ENCODE results near the gene TAS2R16. TPM values are rescaled to one million over a fixed set of nuclear protein-coding genes. Genes with fewer than 3 reads are reported as not detected.
A peak's percentile ranks its signal among the peaks of the same experiment; 100 is the strongest.

The TAS2R16 gene
- total RNA-seq, 3 donors from 2014 or later = not detected

GRCh38 chr7:123022576-123022975 lies 27.1 kb upstream of the TAS2R16 start:
- DNase-seq (ENCODE audit: low spot score in 2 of 2) = no peak
- intact Hi-C loops (cut with DNase I; ENCODE audit: low total_unique reads) = no loop called here
- no peaks in the 10 kb centered on the region for H3K4me1 ChIP-seq
- TF ChIP-seq POLR2A (IDR thresholded peaks at IDR 0.05) (no peak), POLR2AphosphoS5 (IDR thresholded peaks at IDR 0.05) (no peak)
- TF ChIP-seq, protein P1, sequence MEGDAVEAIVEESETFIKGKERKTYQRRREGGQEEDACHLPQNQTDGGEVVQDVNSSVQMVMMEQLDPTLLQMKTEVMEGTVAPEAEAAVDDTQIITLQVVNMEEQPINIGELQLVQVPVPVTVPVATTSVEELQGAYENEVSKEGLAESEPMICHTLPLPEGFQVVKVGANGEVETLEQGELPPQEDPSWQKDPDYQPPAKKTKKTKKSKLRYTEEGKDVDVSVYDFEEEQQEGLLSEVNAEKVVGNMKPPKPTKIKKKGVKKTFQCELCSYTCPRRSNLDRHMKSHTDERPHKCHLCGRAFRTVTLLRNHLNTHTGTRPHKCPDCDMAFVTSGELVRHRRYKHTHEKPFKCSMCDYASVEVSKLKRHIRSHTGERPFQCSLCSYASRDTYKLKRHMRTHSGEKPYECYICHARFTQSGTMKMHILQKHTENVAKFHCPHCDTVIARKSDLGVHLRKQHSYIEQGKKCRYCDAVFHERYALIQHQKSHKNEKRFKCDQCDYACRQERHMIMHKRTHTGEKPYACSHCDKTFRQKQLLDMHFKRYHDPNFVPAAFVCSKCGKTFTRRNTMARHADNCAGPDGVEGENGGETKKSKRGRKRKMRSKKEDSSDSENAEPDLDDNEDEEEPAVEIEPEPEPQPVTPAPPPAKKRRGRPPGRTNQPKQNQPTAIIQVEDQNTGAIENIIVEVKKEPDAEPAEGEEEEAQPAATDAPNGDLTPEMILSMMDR (IDR thresholded peaks at IDR 0.05) = no peak
- H3K9me3 ChIP-seq = peaks cover 0 to 9% of the 10 kb centered on the region in 2 donors
- H3K27me3 ChIP-seq = no peaks in the 10 kb centered on the region
- H3K27ac ChIP-seq = no peak overlapping the region
- H3K4me3 ChIP-seq = no peak overlapping the region
- H3K36me3 ChIP-seq = no peaks in the 10 kb centered on the region

DNA sequence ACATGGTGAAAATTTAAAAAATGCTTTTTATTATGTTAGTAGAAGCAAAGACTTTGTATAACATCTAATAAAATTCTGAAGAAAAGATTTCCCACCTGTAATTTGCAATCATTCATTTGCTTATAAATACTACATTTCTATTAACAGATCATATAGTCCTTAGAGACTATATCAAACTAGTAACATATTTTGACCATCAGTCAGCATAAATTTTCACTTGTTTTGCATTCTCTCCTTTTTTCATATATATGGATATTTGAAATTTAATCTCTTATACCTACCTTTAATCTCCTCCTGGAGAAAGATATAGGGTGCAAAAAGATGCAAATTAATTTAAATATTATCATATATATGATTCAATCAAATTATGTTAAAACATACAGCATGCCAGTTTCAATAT lies 16.9 kb upstream of the TAS2R16 start:
- Histone ChIP-seq H3K27me3 (no peaks in the 10 kb centered on the region), H3K27ac (no peak overlapping the region), H3K36me3 (no peaks in the 10 kb centered on the region), H3K9me3 (no peaks in the 10 kb centered on the region), H3K4me1 (no peaks in the 10 kb centered on the region), H3K4me3 (no peak overlapping the region)
- no peak for DNase-seq (ENCODE audit: low spot score in 2 of 2)
- intact Hi-C loops (cut with DNase I; ENCODE audit: low total_unique reads) = no loop called here
- TF ChIP-seq, protein P1 (IDR thresholded peaks at IDR 0.05) = no peak
- TF ChIP-seq POLR2A (IDR thresholded peaks at IDR 0.05) (no peak), POLR2AphosphoS5 (IDR thresholded peaks at IDR 0.05) (no peak)

- TF ChIP-seq, protein P1 (IDR thresholded peaks at IDR 0.05) = no peak
- no peak for TF ChIP-seq POLR2A (IDR thresholded peaks at IDR 0.05)
- TF ChIP-seq POLR2AphosphoS5 (IDR thresholded peaks at IDR 0.05) = no peak
- no peak for DNase-seq (ENCODE audit: low spot score in 2 of 2)
- no peaks in the 10 kb centered on the region for H3K27me3 ChIP-seq
- no peaks in the 10 kb centered on the region for H3K36me3 ChIP-seq
- H3K27ac ChIP-seq = no peak overlapping the region
- no peak overlapping the region for H3K4me3 ChIP-seq
- H3K4me1 ChIP-seq = no peaks in the 10 kb centered on the region
- no peaks in the 10 kb centered on the region for H3K9me3 ChIP-seq
- intact Hi-C loops (cut with DNase I; ENCODE audit: low total_unique reads) = no loop called here
These were observed 16.4 kb upstream of the TAS2R16 start for GRCh38 chr7:123011766-123012369.

- H3K27ac ChIP-seq = peak overlapping the region in 1 of 2 donors; percentile 61
- H3K4me1 ChIP-seq = no peaks in the 10 kb centered on the region
- H3K36me3 ChIP-seq = no peaks in the 10 kb centered on the region
- no peaks in the 10 kb centered on the region for H3K9me3 ChIP-seq
- intact Hi-C loops (cut with DNase I; ENCODE audit: low total_unique reads) = no loop called here
- no peak overlapping the region for H3K4me3 ChIP-seq
- no peaks in the 10 kb centered on the region for H3K27me3 ChIP-seq
- TF ChIP-seq POLR2AphosphoS5 (IDR thresholded peaks at IDR 0.05) (no peak), POLR2A (IDR thresholded peaks at IDR 0.05) (no peak)
- TF ChIP-seq, protein P1 (IDR thresholded peaks at IDR 0.05) = no peak
- no peak for DNase-seq (ENCODE audit: low spot score in 2 of 2)
These were observed 9.4 kb upstream of the TAS2R16 start for GRCh38 chr7:123004931-123005330.

- Histone ChIP-seq H3K27ac (peak overlapping the region in 1 of 2 donors; percentile 1), H3K4me3 (no peak overlapping the region), H3K4me1 (no peaks in the 10 kb centered on the region), H3K9me3 (no peaks in the 10 kb centered on the region), H3K27me3 (no peaks in the 10 kb centered on the region), H3K36me3 (no peaks in the 10 kb centered on the region)
- DNase-seq (ENCODE audit: low spot score in 2 of 2) = no peak
- no peak for TF ChIP-seq POLR2AphosphoS5 (IDR thresholded peaks at IDR 0.05)
- TF ChIP-seq, protein P1 (IDR thresholded peaks at IDR 0.05) = no peak
- TF ChIP-seq POLR2A (IDR thresholded peaks at IDR 0.05) = no peak
- intact Hi-C loops (cut with DNase I; ENCODE audit: low total_unique reads) = no loop called here
These were observed 8.1 kb upstream of the TAS2R16 start for GRCh38 chr7:123003539-123004126.
